Ureter (tissue), 1 donor: ENCODE results near the gene MZT2A. TPM values are rescaled to one million over a fixed set of nuclear protein-coding genes. Genes with fewer than 3 reads are reported as not detected.
A peak's percentile ranks its signal among the peaks of the same experiment; 100 is the strongest.
"Not testable (repeated sequence)": the region's sequence is repeated elsewhere in the genome, so short reads cannot be mapped to it uniquely, and the experiment has no call there.

Source experiments
- DNase-seq: peaks from one replicate; pipeline ENCODE4 v3.0.0-alpha.2; 2020; ENCODE audit warnings: low spot score
- total RNA-seq: library from RNA; stranded (reverse); gene quantifications from one replicate; pipeline ENCODE4 v1.2.4, GENCODE V29; 2023
- donor health status: DM: yes; HTN: yes; CAD: no.

MZT2A gene
- total RNA-seq, result 59.1 TPM

DNA sequence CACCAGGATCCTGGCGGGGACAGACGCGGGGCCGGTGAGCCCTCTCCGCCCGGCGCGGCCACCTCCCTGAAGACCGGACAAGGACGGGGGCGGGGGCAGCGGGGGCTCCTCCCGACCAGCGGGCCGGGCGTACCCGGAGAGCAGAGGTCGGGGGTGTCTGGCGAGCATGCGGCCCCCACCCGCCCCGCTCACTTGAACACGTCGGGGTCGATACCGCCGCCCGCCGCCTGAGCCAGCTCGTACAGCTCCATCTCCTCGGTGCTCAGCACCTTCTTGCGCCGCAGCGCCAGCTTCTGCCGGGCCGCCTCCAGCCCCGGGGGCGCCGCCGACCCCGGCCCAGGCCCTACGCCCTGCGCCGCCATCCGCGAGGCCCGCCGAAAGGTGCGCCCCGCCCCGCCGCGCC lies at the start of gene MZT2A:
MZT2A (minus strand) TSS at position 383 of the 403 bp plus-strand sequence; CDS start at position 362, 21 bp downstream.
- not testable (repeated sequence) for DNase-seq

- not testable (repeated sequence) for DNase-seq
Measured at GRCh38 chr2:131538856-131539255, 46.7 kb upstream of the MZT2A start.

GRCh38 chr2:131536841-131537240 lies 44.6 kb upstream of the MZT2A start:
- not testable (repeated sequence) for DNase-seq

- not testable (repeated sequence) for DNase-seq
Measured at GRCh38 chr2:131535951-131536826, 44.0 kb upstream of the MZT2A start.

GRCh38 chr2:131535526-131535925 lies 43.3 kb upstream of the MZT2A start:
- DNase-seq, result no peak

DNA sequence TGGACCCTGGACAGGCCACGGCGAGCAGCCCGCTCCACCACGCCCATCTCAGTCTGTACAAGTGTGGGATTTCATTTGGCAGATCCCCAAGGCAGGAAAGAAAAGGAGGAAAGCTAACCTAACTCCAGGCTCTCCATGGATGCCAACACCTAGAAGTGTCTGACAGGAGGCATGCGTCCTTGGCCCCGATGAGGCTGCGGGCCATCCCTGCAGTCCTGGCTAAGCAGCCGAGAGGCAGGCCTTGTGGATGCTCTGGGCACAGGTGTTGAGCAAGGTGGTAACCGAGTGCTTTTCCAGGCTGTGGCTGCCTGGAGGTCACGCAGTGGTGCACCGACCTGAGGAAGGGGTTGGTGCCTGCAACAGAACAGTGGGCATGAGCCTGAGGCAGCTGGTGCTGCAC lies 42.8 kb upstream of the MZT2A start:
- DNase-seq, result not testable (repeated sequence)

DNA sequence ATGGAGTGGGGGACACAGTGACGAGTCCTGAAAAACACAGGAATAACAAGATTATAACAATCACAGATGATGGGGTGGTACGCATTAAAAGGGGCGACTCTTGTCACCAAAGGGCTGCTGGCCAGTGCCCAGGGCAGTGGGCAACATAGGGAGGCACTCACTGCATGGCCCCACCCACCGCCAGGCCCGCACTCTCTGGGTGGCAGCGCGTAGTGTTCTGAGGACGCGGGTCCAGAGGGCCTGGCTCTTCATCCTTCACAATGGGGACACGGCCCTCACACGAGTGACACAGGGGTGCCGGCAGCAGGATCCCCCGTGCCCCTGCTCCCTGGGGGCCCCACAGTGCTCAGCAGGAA lies 42.1 kb upstream of the MZT2A start:
- not testable (repeated sequence) for DNase-seq

GRCh38 chr2:131533609-131534316 lies 41.6 kb upstream of the MZT2A start:
- DNase-seq, result peak; percentile 39

DNA sequence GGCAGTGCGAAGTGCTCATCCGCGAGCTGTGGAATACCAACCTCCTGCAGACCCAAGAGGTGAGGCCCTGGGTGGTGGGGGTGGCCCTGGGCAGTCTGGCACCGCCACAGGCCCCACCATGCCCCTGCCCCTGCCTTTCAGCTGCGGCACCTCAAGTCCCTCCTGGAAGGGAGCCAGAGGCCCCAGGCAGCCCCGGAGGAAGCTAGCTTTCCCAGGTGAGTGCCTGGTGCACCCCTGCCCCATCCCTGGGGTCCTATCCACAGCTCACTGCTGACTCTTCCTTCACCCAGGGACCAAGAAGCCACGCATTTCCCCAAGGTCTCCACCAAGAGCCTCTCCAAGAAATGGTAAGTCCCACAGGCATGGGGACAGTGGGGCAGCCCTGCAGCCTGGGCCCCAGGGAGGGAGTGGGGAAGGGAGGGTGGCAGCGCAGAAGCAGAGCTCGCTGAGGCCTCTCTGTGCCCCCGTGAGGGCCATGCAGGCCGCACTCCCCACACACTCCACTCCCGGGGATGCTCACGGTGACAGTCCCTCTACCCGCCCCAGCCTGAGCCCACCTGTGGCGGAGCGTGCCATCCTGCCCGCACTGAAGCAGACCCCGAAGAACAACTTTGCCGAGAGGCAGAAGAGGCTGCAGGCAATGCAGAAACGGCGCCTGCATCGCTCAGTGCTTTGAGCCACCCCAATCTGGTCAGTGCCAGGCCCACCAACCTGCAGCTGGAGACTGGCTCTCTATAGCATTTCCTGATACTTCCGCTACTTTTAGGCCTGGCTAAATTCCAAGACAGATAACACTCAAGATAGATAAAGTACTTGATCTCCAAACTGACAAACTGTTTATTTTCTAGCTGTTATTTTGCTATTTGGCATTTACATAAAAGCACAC lies 40.8 kb upstream of the MZT2A start:
- peak; percentile 33 for DNase-seq

DNA sequence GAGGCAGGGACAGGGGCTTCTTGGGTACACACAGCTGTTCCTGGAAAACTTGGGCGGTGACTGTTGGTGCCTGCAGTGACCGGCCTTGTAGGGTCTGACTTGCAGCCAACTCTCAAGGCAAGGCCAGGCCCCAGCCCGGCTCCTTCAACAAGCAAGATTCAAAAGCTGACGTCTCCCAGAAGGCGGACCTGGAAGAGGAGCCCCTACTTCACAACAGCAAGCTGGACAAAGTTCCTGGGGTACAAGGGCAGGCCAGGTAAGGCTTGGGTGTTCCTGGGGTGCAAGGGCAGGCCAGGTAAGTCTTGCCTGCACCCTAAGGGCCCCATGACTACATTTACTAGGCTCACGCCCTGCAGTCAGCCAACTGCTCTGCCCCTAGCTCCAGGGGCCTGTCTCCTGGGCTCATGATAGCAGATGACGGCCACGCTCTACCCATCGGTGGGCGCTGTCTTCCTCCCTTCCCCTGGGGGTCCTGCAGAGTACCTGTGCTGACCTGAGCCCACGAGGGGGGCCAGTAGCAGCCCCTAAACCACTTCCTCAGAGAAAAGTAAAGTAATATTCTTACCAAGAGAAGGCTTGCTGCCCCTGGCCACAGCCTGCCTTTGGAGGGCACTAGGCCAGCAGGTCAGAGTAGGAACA lies 39.5 kb upstream of the MZT2A start:
- DNase-seq, result not testable (repeated sequence)

GRCh38 chr2:131530626-131531344 lies 38.6 kb upstream of the MZT2A start:
- peak; percentile 30 for DNase-seq

DNA sequence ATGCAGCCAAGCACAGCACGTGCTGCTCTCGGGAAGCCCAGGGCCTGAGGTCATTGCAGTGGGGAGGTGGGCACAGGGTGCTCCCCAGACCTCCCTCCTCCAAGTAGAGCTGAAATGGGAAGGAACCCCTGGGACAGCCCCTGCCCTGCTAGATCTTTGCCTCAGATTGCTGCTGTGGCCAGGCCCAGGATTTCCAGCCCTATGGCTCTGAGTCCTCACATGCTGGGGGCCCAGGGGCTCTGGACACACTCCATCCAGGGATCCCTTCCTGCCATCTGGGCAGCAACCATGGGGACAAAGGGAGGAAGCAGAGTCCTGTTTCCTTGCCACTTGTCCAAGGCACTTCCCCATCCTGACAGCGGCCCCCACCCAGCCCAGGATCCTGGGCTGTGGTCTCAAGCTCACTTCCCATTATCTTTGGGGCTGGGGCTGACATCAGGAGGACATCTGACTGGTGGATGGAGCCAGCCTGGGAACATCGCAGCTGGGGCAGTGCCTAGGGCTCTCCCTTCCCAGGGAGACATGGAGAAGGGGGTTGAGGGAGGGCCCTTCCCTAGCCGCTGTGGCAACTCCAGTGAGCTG lies 37.8 kb upstream of the MZT2A start:
- DNase-seq, result peak; percentile 33

DNA sequence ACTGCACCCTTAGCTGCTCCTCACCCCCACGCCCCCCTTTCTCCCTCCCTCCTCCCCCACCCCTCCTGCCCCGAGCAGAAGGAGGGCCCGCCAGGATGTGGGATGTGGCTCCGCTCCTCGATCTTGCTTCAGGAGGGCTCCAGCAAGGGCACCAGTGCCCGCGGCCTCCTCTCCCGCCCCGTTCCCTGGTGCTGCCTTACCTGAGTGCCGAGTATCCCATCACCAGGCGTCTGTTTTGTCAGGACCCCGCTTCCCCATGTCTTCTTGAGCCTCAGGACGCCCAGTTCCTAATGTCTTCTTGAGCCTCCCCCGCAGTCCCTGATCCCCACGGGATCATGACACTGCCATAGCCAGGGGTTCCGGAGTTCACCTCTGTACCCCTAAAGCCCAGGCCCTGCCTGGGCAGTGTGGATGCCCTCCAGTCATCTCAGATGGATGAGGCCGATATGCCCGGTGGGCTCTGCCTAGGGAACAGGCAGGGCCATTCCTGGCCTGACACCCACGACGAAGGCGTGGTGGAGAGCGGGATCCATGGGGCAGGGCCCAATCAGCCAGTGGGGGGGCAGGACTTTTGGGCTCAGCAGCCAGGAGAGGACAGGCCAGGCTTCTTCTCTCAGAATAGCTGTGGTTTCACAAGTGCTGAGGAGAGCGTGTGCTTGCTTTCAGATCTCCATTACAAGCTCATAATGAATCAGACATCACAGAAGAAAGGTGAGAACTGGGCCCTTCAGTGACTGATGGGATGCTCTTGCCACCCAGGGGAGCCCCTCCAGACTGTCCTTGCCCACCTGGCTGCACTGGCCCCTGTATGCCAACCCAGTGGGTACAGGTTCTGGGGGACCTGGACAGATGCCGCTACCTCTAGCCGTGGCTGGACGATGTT lies 37.0 kb upstream of the MZT2A start:
- DNase-seq, result peak; percentile 40

DNA sequence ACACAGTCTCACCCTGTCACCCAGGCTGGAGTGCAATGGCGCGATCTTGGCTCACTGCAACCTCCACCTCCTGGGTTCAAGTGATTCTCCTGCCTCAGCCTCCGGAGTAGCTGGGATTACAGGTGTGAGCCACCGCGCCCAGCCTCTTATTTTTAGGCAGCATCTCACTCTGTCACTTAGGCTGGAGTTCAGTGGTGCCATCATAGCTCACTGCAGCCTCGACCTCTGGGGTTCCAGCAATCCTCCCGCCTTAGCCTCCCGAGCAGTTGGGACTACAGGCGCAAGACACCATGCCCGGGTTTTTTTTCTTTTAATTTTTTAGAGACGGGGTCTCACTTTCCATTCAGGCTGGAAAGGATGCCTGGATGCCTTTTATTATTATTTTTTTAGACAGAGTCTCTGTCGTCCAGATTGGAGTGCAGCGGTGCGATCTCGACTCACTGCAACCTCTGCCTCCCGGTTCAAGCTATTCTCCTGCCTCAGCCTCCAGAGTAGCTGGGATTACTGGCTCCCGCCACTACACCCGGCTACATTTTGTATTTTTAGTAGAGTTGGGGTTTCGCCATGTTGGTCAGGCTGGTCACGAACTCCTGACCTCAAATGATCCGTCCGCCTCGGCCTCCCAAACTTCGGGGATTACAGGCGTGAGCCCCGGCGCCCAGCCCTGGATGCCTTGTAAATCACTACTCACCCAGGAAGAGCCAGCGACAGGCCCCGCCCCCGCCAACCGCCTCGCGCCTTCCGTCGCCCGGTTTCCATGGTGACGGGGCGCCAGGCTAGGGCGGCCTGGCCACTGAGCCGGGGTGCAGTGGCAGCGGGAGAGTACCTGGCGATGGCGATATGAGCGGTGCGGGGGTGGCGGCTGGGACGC lies 35.2 kb upstream of the MZT2A start, which contains the start of gene CCDC74A:
CCDC74A (plus strand) TSS at position 758 of the 871 bp plus-strand sequence; CDS start at position 841, 83 bp downstream.
- DNase-seq, result peak; percentile 66

- peak; percentile 25 for DNase-seq
Measured at GRCh38 chr2:131525256-131525655, 33.1 kb upstream of the MZT2A start.

- DNase-seq, result no peak
Measured at GRCh38 chr2:131521961-131522781, 30.0 kb upstream of the MZT2A start.

DNA sequence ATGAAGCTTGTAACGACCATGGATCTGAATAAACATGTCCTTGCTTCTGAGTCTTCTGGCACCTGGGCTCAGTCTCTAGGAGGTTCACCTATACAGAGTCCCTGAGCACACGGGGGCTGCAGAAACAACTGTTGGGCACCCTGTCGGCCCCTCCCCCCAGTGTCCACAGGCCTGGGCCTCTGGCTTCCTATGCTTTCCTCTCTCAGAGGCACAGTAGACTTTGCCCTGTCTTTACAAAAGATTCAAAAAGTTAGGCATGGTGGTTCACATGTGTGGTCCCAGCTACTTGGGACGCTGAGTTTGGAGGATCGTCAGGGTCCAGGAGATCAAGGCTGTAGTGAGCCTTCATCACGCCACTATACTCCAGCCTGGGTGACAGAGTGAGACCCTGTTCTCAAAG lies 29.3 kb upstream of the MZT2A start:
- not testable (repeated sequence) for DNase-seq
